Endothelial cell of umbilical vein (primary cell): ENCODE results near the gene MACROD2. TPM values are rescaled to one million over a fixed set of nuclear protein-coding genes. Genes with fewer than 3 reads are reported as not detected.

Experiments used
- BruUV-seq: library from RNA; stranded (reverse); fragments of 400-500 nt; replicated peaks from 2 replicates; lab custom pipeline; 2021; lab: Mats Ljungman, UMichigan
- CTCF ChIA-PET: fragments of 300-600, 350-600 bp; sonication (Branson Sonifier 250); formaldehyde crosslinking; loops from one replicate; lab custom pipeline; 2021; ENCODE audit warnings: antibody characterized with exemption, inconsistent platforms; lab: Charles Lee
- POLR2A ChIA-PET: fragments of 300-600, 350-600 bp; sonication (Branson Sonifier 250); formaldehyde crosslinking; loops from one replicate; lab custom pipeline; 2021; ENCODE audit warnings: antibody characterized with exemption, inconsistent platforms; lab: Charles Lee
- DNase-seq: peaks from one replicate; pipeline ENCODE4 v3.0.0-alpha.2; 2011; ENCODE audit warnings: low read depth, low spot score
- FAIRE-seq: peaks from 2 replicates; lab custom pipeline; 2011; peaks lifted over from hg19 to GRCh38; lab: Jason Lieb, UNC
- H2AFZ ChIP-seq: 2 replicates; pipeline ENCODE4 v1.6.0; 2012; ENCODE audit warnings: low read depth, low read length, control low read depth, inconsistent platforms
- H3K27ac ChIP-seq: 2 replicates; pipeline ENCODE4 v1.5.1; 2011; ENCODE audit warnings: low read depth, mild to moderate bottlenecking, control low read depth, low read length, moderate library complexity; ENCODE audit not compliant: insufficient read depth
- H3K27me3 ChIP-seq, 2 experiments: 2 replicates each; pipeline versions ENCODE4 v1.6.0 to v1.6.1; 2011; ENCODE audit warnings: low read length in 2 of 2, mixed read lengths in 1 of 2; ENCODE audit not compliant: control insufficient read depth in 2 of 2, insufficient read depth in 2 of 2
- H3K36me3 ChIP-seq, 2 experiments: 2 replicates in 1 of 2; 3 replicates in 1 of 2; pipeline ENCODE4 v1.5.1; 2011; ENCODE audit warnings: low read length in 2 of 2, mild to moderate bottlenecking in 1 of 2, moderate library complexity in 1 of 2; ENCODE audit not compliant: control insufficient read depth in 2 of 2, insufficient read depth in 2 of 2; ENCODE audit errors: extremely low read depth in 1 of 2
- H3K4me1 ChIP-seq: 3 replicates; pipeline ENCODE4 v1.5.1; 2011; ENCODE audit warnings: mild to moderate bottlenecking, low read length; ENCODE audit not compliant: control insufficient read depth, insufficient read depth; ENCODE audit errors: extremely low read depth
- H3K4me2 ChIP-seq: 2 replicates; pipeline ENCODE4 v1.6.1; 2011; ENCODE audit warnings: low read length, control low read depth, mixed read lengths; ENCODE audit not compliant: insufficient read depth
- H3K4me3 ChIP-seq, 3 experiments: fragments of 200-600 bp in 1 of 3; sonication (generic), shearing (Covaris generic) in 1 of 3; replicated peaks in 1 of 3; 2 replicates each; pipeline ENCODE4 v1.5.1; 2011 to 2016; ENCODE audit warnings: control low read depth in 3 of 3, low read length in 3 of 3, mild to moderate bottlenecking in 2 of 3, inconsistent platforms in 1 of 3, low read depth in 1 of 3, moderate library complexity in 1 of 3; ENCODE audit not compliant: insufficient read depth in 1 of 3
- H3K79me2 ChIP-seq: 2 replicates; pipeline ENCODE4 v1.6.0; 2012; ENCODE audit warnings: low read length, inconsistent platforms; ENCODE audit not compliant: control insufficient read depth, insufficient read depth
- H3K9ac ChIP-seq: replicated peaks from 2 replicates; pipeline ENCODE3; 2011; ENCODE audit warnings: low read length, control low read depth; ENCODE audit not compliant: insufficient read depth; ENCODE audit errors: extremely low read depth
- H3K9me1 ChIP-seq: replicated peaks from 3 replicates; pipeline ENCODE4 v1.6.0; 2011; ENCODE audit warnings: mild to moderate bottlenecking, low read length; ENCODE audit not compliant: control insufficient read depth, insufficient read depth; ENCODE audit errors: extremely low read depth
- H3K9me3 ChIP-seq: replicated peaks from 2 replicates; pipeline ENCODE4 v1.5.1; 2012; ENCODE audit warnings: low read length, inconsistent platforms; ENCODE audit not compliant: control insufficient read depth, insufficient read depth
- H4K20me1 ChIP-seq: replicated peaks from 2 replicates; pipeline ENCODE3; 2011; ENCODE audit warnings: mild to moderate bottlenecking, low read length; ENCODE audit not compliant: control insufficient read depth, insufficient read depth; ENCODE audit errors: extremely low read depth
- EZH2 ChIP-seq: IDR thresholded peaks from 2 replicates; pipeline ENCODE4 v1.6.1; 2012; ENCODE audit warnings: borderline replicate concordance, low read depth, mild to moderate bottlenecking, moderate library complexity, low read length, inconsistent platforms; ENCODE audit not compliant: severe bottlenecking
- FOS ChIP-seq: IDR thresholded peaks from 2 replicates; pipeline ENCODE4 v1.6.1; 2011; ENCODE audit warnings: mild to moderate bottlenecking, low read length, moderate library complexity, borderline replicate concordance; ENCODE audit not compliant: insufficient read depth
- GATA2 ChIP-seq: IDR thresholded peaks from 2 replicates; pipeline ENCODE4 v1.7.0; 2011; ENCODE audit warnings: low read depth, mild to moderate bottlenecking, moderate library complexity, mixed read lengths, low read length; ENCODE audit not compliant: insufficient read length, insufficient read depth
- JUN ChIP-seq: IDR thresholded peaks from 2 replicates; pipeline ENCODE4 v1.6.1; 2011; ENCODE audit warnings: borderline replicate concordance, low read depth; ENCODE audit not compliant: insufficient read length, insufficient read depth
- MAX ChIP-seq: IDR thresholded peaks from 2 replicates; pipeline ENCODE4 v1.6.1; 2011; ENCODE audit not compliant: insufficient read depth, insufficient read length
- MYC ChIP-seq: IDR thresholded peaks from one replicate; pipeline ENCODE4 v1.6.1; 2011; ENCODE audit warnings: mild to moderate bottlenecking, low read depth, low read length
- POLR2A ChIP-seq: IDR thresholded peaks from 2 replicates; pipeline ENCODE4 v1.6.1; 2012; ENCODE audit warnings: low read depth, mild to moderate bottlenecking, control low read depth, low read length
- POLR2AphosphoS5 ChIP-seq: IDR thresholded peaks from 2 replicates; pipeline ENCODE4 v1.6.1; 2012; ENCODE audit warnings: low read depth, mild to moderate bottlenecking, control low read depth, low read length, moderate library complexity; ENCODE audit not compliant: insufficient read depth
- dilution Hi-C: fragments of 300-500 bp; cut with MboI; formaldehyde crosslinking; loops from one replicate; pipeline ENCODE4 v1.15.0; 2019; ENCODE audit warnings: low sequenced_read_pairs; ENCODE audit not compliant: extremely low pct_ligation_motif_present
- intact Hi-C: fragments of 100-400 bp; cut with micrococcal nuclease; formaldehyde crosslinking; loops from one replicate; pipeline ENCODE4 v1.10.0; 2022
- polyA plus RNA-seq, 4 experiments: library from polyadenylated mRNA; depleted of rRNA in 3 of 4; stranded (reverse) in 3 of 4; unstranded in 1 of 4; fragments of >200 nt; gene quantifications; 2 replicates each; pipeline versions ENCODE4 v1.2.1 to v1.2.3, GENCODE V29; 2011 to 2012; ENCODE audit warnings: missing spikeins in 1 of 4
- total RNA-seq: library from RNA; stranded (reverse); gene quantifications from 2 replicates; pipeline ENCODE4 v1.2.3, GENCODE V29; 2021
- TF ChIP-seq, protein P1 (sequence below), 2 donors: IDR thresholded peaks; 1 replicate in 1 of 2; 2 replicates in 1 of 2; pipeline ENCODE4 v1.5.1; 2011; ENCODE audit warnings: low read length in 2 of 2, mild to moderate bottlenecking in 2 of 2, moderate library complexity in 2 of 2, control low read depth in 1 of 2, inconsistent platforms in 1 of 2, low read depth in 1 of 2; ENCODE audit not compliant: insufficient read depth in 1 of 2; ENCODE audit errors: extremely low read depth in 1 of 2

The MACROD2 gene
- total and polyA plus RNA-seq, 2 donors (not counting 3 experiments of a cell fraction or from before 2014, with no cell fraction given), result 0.11 to 0.73 TPM

GRCh38 chr20:14691994-14692393, 696.7 kb downstream of the MACROD2 start:
- no peaks in the 10 kb centered on the region for H3K9me1 ChIP-seq
- dilution Hi-C loops (no loop called here), intact Hi-C loops (no loop called here)
- H3K9me3 ChIP-seq, result no peaks in the 10 kb centered on the region
- H2AFZ ChIP-seq, result no peak overlapping the region
- no TSS peak for BruUV-seq
- CTCF ChIA-PET, result no interaction called here
- no peak overlapping the region for H3K4me2 ChIP-seq
- POLR2A ChIA-PET, result no interaction called here
- DNase-seq, result no peak
- no peak for FAIRE-seq
- no peak overlapping the region for H3K4me3 ChIP-seq
- no peak overlapping the region for H3K27ac ChIP-seq
- TF ChIP-seq EZH2, result no peak
- H4K20me1 ChIP-seq, result no peaks in the 10 kb centered on the region
- no peak overlapping the region for H3K9ac ChIP-seq
- H3K4me1 ChIP-seq, result no peaks in the 10 kb centered on the region
- H3K79me2 ChIP-seq, result no peaks in the 10 kb centered on the region
- no peaks in the 10 kb centered on the region for H3K36me3 ChIP-seq
- peaks cover 0 to 3% of the 10 kb centered on the region in 2 experiments for H3K27me3 ChIP-seq

GRCh38 chr20:14696478-14696877, 701.2 kb downstream of the MACROD2 start:
- TF ChIP-seq POLR2A (no peak), EZH2 (no peak), FOS (no peak), MAX (no peak), GATA2 (no peak), JUN (no peak), POLR2AphosphoS5 (no peak), MYC (no peak)
- TF ChIP-seq, protein P1, sequence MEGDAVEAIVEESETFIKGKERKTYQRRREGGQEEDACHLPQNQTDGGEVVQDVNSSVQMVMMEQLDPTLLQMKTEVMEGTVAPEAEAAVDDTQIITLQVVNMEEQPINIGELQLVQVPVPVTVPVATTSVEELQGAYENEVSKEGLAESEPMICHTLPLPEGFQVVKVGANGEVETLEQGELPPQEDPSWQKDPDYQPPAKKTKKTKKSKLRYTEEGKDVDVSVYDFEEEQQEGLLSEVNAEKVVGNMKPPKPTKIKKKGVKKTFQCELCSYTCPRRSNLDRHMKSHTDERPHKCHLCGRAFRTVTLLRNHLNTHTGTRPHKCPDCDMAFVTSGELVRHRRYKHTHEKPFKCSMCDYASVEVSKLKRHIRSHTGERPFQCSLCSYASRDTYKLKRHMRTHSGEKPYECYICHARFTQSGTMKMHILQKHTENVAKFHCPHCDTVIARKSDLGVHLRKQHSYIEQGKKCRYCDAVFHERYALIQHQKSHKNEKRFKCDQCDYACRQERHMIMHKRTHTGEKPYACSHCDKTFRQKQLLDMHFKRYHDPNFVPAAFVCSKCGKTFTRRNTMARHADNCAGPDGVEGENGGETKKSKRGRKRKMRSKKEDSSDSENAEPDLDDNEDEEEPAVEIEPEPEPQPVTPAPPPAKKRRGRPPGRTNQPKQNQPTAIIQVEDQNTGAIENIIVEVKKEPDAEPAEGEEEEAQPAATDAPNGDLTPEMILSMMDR (IDR thresholded peaks at IDR 0.05; ENCODE audit: extremely low read depth in 1 of 2, insufficient read depth in 1 of 2, low read depth in 1 of 2, low read length in 2 of 2), result no peak
- FAIRE-seq, result no peak
- intact Hi-C loops, result no loop called here
- Histone ChIP-seq H3K9ac (no peak overlapping the region), H3K9me1 (no peaks in the 10 kb centered on the region), H3K79me2 (no peaks in the 10 kb centered on the region), H3K4me1 (no peaks in the 10 kb centered on the region), H4K20me1 (no peaks in the 10 kb centered on the region), H3K9me3 (no peaks in the 10 kb centered on the region), H2AFZ (no peak overlapping the region), H3K36me3 (no peaks in the 10 kb centered on the region), H3K4me2 (no peak overlapping the region), H3K27me3 (peaks cover 0 to 3% of the 10 kb centered on the region in 2 experiments), H3K4me3 (no peak overlapping the region), H3K27ac (no peak overlapping the region)
- no peak for DNase-seq
- POLR2A ChIA-PET, result no interaction called here
- dilution Hi-C loops, result no loop called here
- no TSS peak for BruUV-seq
- CTCF ChIA-PET, result no interaction called here
